HG03521 (cell line): ENCODE results near the gene STX10.

Experiments used
- ATAC-seq: cut with Tn5 transposase; IDR thresholded peaks from one replicate; pipeline ENCODE4 v1.9.1; 2021; ENCODE audit warnings: mild to moderate bottlenecking, moderate library complexity; ENCODE audit not compliant: unreplicated experiment

Gene STX10

DNA sequence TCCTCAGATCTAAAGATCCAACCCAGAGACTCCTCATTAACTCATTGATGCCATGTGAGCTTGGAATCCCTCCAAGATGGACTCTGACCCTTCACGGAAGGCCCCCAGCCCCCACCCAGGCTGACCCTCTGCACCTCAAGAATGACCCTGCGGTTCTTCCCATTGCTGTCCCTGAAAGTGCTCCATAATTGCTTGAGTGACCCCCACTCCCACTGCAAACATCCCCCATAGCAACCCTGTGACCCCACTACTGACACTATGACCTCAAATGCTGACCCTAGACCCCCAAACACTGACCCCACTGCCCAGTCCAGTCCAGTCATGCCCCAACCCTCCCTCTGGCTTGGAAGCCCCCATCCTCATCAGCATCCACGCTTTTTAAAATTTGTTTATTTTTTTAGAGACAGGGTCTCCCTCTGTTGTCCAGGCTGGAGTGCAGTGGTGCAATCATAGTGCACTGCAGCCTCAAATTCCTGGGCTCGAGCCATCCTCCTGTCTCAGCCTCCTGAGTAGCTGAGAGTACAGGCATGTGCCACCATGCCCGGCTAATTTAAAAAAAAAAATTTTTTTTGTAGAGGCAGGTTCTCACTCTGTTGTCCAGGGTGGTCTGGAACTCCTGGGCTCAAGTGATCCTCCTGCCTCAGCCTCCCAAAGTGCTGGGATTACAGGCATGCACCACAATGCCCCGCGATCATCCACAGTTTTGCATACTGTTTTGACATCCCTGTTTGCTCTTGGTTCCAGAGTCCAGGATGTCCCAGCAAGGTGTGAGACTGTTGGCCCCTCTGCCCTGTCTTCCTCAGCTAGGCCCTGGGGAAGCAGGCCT is 48.4 kb downstream of the STX10 start:
- no peak for ATAC-seq

- no peak for ATAC-seq
These were observed 49.2 kb downstream of the STX10 start for GRCh38 chr19:13100841-13101589.

GRCh38 chr19:13100031-13100588 is 50.1 kb downstream of the STX10 start:
- no peak for ATAC-seq

- no peak for ATAC-seq
These were observed 50.8 kb downstream of the STX10 start for GRCh38 chr19:13099073-13099999.

- no peak for ATAC-seq
These were observed 51.7 kb downstream of the STX10 start for GRCh38 chr19:13098277-13099072.

GRCh38 chr19:13097463-13098258 is 52.5 kb downstream of the STX10 start:
- no peak for ATAC-seq

GRCh38 chr19:13097033-13097462 is 53.1 kb downstream of the STX10 start:
- ATAC-seq, result no peak

DNA sequence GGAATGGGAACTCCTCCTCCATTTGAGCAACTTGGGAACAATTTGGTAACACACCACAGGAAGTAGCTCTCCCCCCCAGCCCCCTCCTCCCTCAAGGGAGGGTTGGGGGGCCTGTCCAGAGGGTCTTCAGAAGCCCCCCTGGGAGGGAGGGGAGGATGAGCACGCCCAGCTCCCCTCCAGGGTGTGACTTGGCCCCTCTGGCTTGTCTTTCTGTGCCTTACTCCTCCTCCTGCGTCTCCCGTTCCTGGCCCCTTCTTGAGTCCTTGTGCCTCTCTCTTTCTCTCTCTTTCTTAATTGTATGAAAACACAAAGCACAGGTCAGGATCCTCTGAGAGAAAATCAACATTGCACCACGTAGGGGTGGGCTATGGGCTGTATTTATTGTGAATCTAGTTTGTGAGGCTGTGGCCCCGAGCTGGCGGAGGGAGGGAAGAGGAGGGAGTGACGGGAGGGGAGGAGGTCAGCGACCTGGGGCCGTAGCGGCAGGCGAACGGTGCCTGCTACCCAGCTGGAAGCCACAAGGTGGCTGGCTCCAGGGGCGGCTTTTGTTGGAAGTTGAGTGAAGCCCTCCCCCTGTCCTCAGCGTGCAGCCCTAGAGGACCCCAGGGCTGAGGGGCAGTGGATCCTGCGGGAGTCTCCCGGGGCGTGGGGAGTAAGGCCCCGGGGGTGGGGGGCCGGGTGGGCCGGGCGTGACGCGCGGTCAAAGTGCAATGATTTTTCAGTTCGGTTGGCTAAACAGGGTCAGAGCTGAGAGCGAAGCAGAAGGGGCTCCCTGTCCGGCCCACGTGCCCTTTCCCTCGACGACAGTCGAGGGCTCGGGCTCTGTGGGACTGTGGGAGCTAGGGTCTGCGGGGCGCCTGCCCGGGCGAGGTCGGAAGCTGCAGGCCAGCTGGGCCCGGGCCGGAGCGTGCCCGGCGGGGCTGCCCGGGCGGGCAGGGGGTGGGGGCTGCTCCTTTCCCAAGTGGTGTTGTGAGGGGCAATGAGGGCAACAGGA is 53.9 kb downstream of the STX10 start:
- ATAC-seq, result no peak

- ATAC-seq, result no peak
These were observed 54.8 kb downstream of the STX10 start for GRCh38 chr19:13095393-13095784.

DNA sequence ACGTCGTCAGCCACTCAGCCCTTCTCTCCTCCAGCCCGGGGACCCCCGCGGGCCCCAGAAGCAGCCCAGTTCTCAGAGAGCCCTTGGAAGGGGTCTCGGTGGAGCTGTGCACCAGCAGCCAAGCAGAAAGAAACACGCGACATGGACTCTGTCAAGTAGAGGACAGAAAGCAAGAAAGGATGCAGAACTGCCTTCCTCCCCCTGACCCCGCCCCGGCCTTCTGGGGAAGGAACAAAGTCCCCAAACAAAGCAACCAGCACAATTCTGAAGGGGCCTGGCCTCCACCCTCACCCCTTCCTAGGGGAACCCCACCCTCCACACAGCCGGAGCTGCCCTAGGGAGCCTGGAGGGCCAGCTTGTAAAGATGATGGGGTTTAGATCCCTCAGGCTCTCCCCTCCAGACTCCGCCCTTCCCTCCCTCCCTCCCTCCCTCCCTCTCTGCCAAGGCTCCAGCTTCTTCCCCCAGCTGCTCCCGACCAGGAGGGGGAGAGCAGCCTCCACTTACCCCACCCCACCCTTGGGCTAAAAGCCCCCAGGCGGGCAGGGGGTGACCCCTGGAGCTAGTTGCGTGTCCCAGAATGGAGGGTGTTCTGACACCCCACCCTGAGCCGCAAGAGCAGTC is 55.3 kb downstream of the STX10 start:
- no peak for ATAC-seq

- no peak for ATAC-seq
These were observed 56.1 kb downstream of the STX10 start for GRCh38 chr19:13094106-13094504.
